ENCODE measurements around the gene ASB8. TPM values are rescaled to one million over a fixed set of nuclear protein-coding genes. Genes with fewer than 3 reads are reported as not detected.

The ASB8 gene
- total and polyA plus RNA-seq, 9 of the 15 experiments (the other 6 are each of a cell fraction or from before 2014, with no cell fraction given): 13.3 to 29.0 (median 19.6) TPM

DNA sequence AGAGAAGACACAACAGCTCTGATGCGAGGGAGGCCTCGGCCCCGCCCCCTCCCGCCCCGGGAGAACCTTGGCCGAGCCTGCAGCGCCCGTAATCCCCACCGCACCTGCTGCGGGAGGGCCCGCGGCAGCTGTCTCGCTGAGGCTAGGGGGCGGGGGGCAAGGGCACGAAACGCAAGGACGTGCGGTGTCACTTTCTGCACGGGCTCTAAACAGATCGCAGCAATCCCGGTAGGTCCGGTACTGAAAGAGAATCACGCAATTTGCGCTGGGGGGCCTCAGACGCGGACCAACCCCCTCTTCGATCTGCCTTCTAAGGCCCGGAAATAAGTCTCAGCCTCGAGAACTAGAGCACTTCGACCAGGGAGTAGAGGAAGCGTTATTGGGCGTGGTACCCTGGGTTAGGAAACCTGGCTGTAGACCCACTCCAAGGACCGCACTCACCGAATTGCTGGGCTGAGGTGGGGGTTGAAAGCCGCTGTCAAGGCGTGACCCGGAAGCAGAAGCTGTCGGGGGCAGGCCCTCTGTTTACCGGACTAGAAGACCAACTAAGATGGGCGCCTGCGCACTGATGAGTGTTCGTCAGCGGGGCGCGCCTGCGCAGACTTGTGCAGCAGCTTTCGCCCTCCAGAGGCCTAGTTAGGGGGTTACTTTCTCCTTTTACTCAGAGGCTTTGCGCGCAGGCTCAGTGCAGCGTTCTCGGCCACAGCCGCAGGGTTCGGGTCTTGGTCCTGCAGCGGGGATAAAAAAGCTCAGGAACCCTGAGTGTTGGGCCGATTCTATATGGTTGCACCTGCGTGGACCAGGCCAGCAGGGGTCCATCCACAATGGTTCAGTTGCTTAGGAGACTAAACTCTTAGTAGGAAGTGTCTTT is at the start of gene ASB8 (continued):
- no peak for TF ChIP-seq ZNF41 (CRISPR knock-in tag; conservative IDR thresholded peaks at IDR 0.05)
- TF ChIP-seq, protein P1, sequence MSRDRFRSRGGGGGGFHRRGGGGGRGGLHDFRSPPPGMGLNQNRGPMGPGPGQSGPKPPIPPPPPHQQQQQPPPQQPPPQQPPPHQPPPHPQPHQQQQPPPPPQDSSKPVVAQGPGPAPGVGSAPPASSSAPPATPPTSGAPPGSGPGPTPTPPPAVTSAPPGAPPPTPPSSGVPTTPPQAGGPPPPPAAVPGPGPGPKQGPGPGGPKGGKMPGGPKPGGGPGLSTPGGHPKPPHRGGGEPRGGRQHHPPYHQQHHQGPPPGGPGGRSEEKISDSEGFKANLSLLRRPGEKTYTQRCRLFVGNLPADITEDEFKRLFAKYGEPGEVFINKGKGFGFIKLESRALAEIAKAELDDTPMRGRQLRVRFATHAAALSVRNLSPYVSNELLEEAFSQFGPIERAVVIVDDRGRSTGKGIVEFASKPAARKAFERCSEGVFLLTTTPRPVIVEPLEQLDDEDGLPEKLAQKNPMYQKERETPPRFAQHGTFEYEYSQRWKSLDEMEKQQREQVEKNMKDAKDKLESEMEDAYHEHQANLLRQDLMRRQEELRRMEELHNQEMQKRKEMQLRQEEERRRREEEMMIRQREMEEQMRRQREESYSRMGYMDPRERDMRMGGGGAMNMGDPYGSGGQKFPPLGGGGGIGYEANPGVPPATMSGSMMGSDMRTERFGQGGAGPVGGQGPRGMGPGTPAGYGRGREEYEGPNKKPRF (IDR thresholded peaks at IDR 0.05; ENCODE audit: low read depth, low read length): no peak
- TF ChIP-seq KLF13 (tag; IDR thresholded peaks at IDR 0.05; ENCODE audit: borderline replicate concordance, low read depth): no peak; the same call in 1 of the 2 replicates
- peak; percentile 66 for TF ChIP-seq TAF1 (IDR thresholded peaks at IDR 0.05; ENCODE audit: control insufficient read depth, extremely low read depth, insufficient read depth, low read length, severe bottlenecking)
- no peak for TF ChIP-seq SRSF3 (IDR thresholded peaks at IDR 0.05; ENCODE audit: insufficient read depth, low read length)
- no peak for TF ChIP-seq PPARD (CRISPR knock-in tag; IDR thresholded peaks at IDR 0.05)
- no peak for TF ChIP-seq TAF9B (IDR thresholded peaks at IDR 0.05; ENCODE audit: partially characterized antibody)
- TF ChIP-seq U2AF2 (optimal IDR thresholded peaks at IDR 0.05; ENCODE audit: low read depth, low read length): no peak
- TF ChIP-seq KAT2B (IDR thresholded peaks at IDR 0.05; ENCODE audit: low read depth, low read length): no peak
- 0 out of 2 replicates have a peak, but pooled peaks have one; percentile 42 for TF ChIP-seq ZNF584 (CRISPR knock-in tag; IDR thresholded peaks at IDR 0.05; ENCODE audit: low read depth)
- no peak for TF ChIP-seq BRD9 (IDR thresholded peaks at IDR 0.05; ENCODE audit: low read depth, partially characterized antibody)
- TF ChIP-seq DMBX1 (CRISPR knock-in tag; IDR thresholded peaks at IDR 0.05; ENCODE audit: borderline replicate concordance): no peak
- TF ChIP-seq E2F8 (IDR thresholded peaks at IDR 0.05; ENCODE audit: low read depth, partially characterized antibody): peak; percentile 60
- TF ChIP-seq, protein P2, sequence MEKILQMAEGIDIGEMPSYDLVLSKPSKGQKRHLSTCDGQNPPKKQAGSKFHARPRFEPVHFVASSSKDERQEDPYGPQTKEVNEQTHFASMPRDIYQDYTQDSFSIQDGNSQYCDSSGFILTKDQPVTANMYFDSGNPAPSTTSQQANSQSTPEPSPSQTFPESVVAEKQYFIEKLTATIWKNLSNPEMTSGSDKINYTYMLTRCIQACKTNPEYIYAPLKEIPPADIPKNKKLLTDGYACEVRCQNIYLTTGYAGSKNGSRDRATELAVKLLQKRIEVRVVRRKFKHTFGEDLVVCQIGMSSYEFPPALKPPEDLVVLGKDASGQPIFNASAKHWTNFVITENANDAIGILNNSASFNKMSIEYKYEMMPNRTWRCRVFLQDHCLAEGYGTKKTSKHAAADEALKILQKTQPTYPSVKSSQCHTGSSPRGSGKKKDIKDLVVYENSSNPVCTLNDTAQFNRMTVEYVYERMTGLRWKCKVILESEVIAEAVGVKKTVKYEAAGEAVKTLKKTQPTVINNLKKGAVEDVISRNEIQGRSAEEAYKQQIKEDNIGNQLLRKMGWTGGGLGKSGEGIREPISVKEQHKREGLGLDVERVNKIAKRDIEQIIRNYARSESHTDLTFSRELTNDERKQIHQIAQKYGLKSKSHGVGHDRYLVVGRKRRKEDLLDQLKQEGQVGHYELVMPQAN (IDR thresholded peaks at IDR 0.05; ENCODE audit: borderline replicate concordance): peak; percentile 93
- TF ChIP-seq ZEB2 (IDR thresholded peaks at IDR 0.05): 0 out of 2 replicates have a peak, but pooled peaks have one; percentile 27
- TF ChIP-seq MTA1 (IDR thresholded peaks at IDR 0.05; ENCODE audit: borderline replicate concordance): no peak
- no peak for TF ChIP-seq CBFA2T2 (conservative IDR thresholded peaks at IDR 0.05)
- TF ChIP-seq KAT7 (CRISPR knock-in tag; IDR thresholded peaks at IDR 0.05; ENCODE audit: borderline replicate concordance): no peak
